GM06990 (cell line): Measurements from ENCODE around the gene PTGR3.

ENCODE experiments used
- DNase-seq: peaks from one replicate; pipeline ENCODE4 v3.0.0-alpha.2; 2011; ENCODE audit not compliant: insufficient read length; ENCODE audit errors: extremely low read depth
- H3K27me3 ChIP-seq: replicated peaks from 2 replicates; pipeline ENCODE4 v1.6.0; 2011; ENCODE audit warnings: low read length; ENCODE audit not compliant: control insufficient read depth, insufficient read depth
- H3K36me3 ChIP-seq: 2 replicates; pipeline ENCODE4 v1.5.1; 2011; ENCODE audit warnings: low read length; ENCODE audit not compliant: control insufficient read depth, insufficient read depth
- H3K4me3 ChIP-seq: replicated peaks from 2 replicates; pipeline ENCODE4 v1.5.1; 2011; ENCODE audit warnings: low read depth, mild to moderate bottlenecking, control low read depth, low read length
- CTCF ChIP-seq: IDR thresholded peaks from 2 replicates; pipeline ENCODE4 v1.5.1; 2011; ENCODE audit warnings: low read length, control low read depth, mild to moderate bottlenecking, inconsistent platforms; ENCODE audit not compliant: insufficient read depth, poor library complexity, severe bottlenecking

The PTGR3 gene

GRCh38 chr18:75208836-75209128, 157 bp downstream of the PTGR3 start:
- Histone ChIP-seq H3K4me3 (peak overlapping the region; percentile 84), H3K27me3 (no peaks in the 10 kb centered on the region), H3K36me3 (no peaks in the 10 kb centered on the region; the same call in 1 of the 2 replicates)
- no peak for TF ChIP-seq CTCF
- DNase-seq: no peak

DNA sequence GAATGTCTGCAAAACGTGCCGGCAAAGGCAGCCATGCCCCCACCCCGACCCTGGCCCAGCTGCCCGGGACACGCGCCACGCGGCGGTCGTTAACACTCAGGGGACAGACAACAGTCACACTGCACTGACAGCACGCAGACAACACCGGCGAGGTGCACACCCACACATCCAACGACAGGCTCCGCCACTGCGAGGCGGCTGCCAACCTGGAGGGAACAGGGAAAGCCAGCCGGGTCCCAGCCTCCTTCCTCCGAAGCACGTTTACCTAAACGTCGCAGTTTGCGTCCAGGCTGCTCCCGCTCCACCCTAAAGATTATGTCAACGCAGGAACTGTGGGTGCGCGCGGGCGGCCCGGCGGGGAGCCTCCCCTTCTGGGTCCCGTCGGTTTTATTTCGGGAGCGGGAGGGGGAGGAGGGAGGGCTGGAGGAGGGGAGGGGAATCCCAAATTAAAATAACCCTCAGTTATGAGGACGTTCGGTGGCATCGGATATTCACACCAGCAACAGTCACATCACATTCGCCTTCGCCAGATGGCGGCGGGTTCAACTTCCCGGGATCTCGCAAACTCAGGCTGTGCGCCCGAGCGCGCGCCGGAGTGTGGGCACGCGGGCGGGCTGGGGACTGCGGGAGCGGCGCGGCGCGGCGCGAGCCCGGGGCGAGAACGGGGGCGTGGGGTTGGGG, 644 bp downstream of the PTGR3 start:
- TF ChIP-seq CTCF: no peak
- DNase-seq: peak; percentile 72
- Histone ChIP-seq H3K4me3 (peak overlapping the region; percentile 84), H3K27me3 (no peaks in the 10 kb centered on the region), H3K36me3 (no peaks in the 10 kb centered on the region; the same call in 1 of the 2 replicates)

- Histone ChIP-seq H3K4me3 (peak overlapping the region; percentile 84), H3K36me3 (no peaks in the 10 kb centered on the region; the same call in 1 of the 2 replicates), H3K27me3 (no peaks in the 10 kb centered on the region)
- no peak for DNase-seq
- no peak for TF ChIP-seq CTCF
Measured at GRCh38 chr18:75207310-75208154, 1.4 kb downstream of the PTGR3 start.

DNA sequence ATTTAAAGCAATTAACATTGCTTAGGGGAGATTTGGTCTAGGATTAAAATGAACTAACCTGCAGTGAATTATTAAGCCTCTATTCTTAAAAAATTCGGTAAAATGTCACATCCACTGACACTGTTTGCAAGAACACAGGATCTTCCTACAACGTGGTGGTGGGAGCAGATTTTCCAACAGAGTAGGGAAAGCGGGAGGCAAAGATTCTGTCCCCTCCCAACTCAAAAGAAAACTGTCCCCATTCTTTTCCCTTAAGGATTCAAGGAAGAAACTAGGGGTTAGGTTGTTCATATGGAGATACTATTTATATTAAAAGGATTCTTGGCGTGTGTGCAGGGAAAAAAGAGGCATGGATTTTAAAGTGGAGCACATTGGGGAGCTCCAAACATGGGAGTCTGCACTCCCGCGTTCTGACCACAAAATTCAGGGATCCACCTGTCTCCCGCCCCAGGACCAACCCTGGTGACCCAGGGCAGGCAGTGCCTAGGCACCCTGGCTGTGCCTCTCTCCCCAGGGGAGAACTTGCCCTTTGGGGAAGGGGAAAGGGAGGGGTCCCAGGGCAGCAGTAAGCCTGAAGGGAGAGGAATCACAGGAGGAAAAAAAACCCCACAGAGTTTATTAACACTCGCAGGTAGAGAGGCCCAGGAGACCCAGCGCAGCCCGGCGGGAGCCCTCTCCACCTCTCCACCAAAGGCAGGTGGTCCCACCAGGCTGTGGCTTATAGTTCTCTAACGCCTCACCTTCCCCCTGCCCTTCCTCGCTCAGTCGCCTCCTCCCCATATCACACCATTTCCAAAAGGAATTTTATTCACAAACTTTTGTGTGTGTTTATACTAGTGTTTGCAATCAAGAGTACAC, 2.3 kb downstream of the PTGR3 start:
- peaks cover 3% of the 10 kb centered on the region for H3K36me3 ChIP-seq
- no peak for TF ChIP-seq CTCF
- DNase-seq: no peak
- peak overlapping the region; percentile 84 for H3K4me3 ChIP-seq
- H3K27me3 ChIP-seq: no peaks in the 10 kb centered on the region

DNA sequence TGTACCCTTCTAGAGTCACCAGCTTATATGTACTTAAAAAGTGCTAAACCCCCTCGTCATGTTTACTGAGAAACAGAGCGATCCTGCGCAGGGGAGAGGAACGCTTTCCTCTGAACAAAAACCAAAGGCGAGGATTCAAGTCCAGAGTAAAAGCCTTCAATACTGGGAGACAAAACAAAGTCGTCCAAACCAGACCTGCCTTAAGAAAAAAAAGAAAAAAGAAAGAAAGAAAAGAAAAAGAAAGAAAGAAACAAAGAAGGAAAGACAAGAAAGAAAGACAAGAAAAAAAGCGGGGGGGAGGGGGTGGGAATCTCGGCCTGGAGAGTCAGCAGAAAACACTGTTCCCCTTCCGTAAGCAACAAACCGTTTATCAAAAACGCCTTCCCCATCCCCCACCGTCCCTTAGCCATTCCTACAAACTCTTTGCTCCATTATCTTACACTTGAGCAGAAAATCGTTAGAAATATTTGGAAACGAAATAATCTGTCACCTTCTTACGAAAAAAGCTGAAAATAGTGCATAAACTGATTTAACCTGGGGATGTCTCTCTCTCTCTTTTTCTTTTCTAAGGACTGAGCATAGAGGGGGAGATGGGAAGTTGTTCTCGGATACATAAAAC, 3.3 kb downstream of the PTGR3 start:
- DNase-seq: no peak
- no peak for TF ChIP-seq CTCF
- Histone ChIP-seq H3K27me3 (no peaks in the 10 kb centered on the region), H3K36me3 (peaks cover 5% of the 10 kb centered on the region), H3K4me3 (no peak overlapping the region)
